HG03175 (cell line): Measurements from ENCODE around the gene PIK3R4.
A peak's percentile ranks its signal among the peaks of the same experiment; 100 is the strongest.

Experiments
- ATAC-seq: cut with Tn5 transposase; IDR thresholded peaks from one replicate; pipeline ENCODE4 v1.9.1; 2021; ENCODE audit warnings: mild to moderate bottlenecking, moderate library complexity; ENCODE audit not compliant: unreplicated experiment

Gene PIK3R4

DNA sequence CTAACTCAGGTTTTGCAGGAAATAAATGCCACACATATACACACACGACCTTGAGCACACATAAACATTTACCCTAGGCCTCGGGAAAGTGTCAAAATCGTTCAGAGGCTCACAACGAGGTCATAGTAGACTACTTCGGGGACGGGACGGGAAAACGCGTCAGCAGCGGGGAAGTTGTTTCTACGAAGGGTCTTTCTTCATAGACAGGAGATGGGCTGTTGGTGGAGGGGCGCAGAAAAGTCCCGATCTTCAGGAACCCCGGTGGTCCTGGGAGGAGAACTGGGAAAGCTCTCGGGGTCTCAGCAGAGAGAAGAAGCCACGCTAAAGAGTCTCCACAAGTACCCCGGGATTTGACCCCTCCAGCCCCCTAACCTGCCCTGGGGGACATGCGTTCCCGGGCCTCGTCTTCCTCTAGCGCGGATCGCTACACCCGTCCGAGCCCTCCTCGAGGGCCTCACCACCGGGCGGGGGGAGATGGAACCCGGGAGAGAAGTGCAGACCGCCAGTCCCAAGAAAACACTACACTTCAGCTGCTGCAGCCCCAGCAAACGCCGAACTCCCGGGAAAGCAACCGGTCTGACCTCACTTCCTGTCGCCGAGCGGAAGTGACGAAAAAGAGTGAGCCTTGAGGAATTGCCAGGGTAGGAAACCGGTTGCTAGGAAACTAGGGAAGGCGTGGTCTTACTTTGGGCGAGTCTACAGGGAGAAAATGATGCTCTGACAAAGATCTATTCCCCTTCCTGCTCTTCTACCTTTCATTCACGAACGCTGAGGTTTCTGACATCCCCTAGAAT is at the start of gene PIK3R4:
Gene PIK3R4, minus strand, starts transcription at position 584 of the 794 bp plus-strand sequence. CDS start 1,611 bp downstream, outside the sequence.
- peak; percentile 94 for ATAC-seq

DNA sequence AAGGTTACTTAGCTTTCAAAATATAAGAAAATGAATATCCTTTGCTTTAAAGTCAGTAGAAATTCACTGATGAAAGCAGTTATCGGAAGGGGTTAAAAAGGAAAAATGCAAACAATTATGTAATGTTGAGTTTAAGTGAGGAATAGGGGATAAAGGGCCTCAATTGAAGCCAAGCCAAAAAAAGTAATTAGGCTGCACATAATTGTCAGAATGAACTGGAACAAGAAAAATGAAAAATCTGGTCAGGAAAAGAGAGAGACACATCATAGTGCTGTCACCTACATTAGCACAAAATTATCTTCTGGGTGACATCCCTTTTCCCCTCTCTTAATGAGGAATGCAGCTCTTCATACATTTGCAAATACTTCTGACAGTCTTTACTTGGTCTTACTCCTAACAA is 48.8 kb upstream of the PIK3R4 start:
- no peak for ATAC-seq

DNA sequence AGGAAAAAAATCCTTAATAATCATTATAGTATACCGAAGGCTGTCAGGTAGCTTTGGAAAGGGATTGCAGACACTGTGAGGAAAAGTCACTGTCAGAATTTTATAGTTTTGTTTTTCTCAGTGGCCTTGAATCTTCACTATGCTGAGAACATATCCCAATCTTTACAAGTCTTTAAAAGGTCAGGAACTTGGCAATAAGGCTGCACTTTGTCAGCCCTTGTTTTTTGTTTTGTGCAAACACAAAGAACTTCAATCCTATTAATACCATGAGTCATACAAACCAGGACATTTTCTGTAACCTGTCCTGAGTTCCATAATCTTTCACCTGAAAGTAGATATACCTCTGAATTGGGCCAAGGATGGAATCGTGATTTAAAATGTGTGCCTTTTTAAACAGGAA is 45.6 kb upstream of the PIK3R4 start:
- no peak for ATAC-seq

DNA sequence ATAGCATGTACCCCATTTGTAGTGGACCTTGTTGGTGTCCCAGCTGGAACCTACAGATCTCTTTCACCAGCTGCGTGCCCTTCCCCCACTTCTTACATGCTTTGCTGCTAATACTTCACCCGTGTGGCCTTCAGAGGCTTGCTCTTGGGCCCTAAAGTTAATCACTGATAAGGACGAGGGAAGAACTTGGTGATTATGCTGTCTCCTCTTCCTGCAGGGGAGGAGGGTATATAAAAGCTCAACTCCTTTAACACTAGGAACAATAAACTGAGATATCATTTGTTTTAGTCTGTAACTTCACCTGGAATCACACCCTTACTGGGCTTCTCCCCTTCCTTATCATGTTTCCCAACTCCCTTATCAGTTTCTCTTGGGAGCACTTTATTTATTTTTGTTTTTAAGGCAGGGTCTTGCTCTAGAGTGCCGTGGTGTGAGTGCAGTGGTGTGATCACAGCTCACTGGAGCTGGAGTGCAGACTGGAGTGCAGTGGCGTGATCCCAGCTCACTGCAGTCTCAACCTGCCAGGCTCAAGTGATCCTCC is 43.2 kb upstream of the PIK3R4 start:
- no peak for ATAC-seq

DNA sequence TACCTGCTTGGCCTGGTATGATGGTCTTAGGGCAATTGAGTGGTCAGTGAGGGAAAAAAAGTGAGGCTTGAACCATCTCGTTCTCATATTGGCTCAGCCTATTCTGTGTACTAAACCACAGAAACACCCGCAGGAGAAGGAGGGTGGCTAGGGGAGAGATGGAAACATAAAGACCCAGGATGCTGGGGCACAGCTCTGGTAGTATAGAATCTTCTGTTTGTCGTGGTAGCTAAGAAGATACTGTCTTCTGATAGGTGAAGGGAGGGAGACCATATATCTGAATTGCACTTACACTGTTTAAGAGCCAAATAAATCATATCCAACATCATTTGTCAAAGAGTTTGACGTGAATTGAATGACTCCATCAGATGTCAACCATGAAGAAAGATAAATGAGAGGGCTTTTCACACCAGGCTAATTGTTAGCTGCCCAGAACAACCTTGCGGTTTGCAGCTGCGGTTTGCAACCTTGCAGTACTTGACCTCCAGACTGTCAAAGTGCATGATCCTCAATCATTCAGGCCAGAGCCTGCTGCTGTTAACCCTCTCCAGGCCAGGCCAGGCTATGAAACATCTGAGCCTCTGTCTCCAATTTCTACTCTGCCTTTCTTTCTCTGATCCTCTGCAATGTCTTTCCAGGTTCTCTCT is 40.9 kb upstream of the PIK3R4 start:
- ATAC-seq = no peak

DNA sequence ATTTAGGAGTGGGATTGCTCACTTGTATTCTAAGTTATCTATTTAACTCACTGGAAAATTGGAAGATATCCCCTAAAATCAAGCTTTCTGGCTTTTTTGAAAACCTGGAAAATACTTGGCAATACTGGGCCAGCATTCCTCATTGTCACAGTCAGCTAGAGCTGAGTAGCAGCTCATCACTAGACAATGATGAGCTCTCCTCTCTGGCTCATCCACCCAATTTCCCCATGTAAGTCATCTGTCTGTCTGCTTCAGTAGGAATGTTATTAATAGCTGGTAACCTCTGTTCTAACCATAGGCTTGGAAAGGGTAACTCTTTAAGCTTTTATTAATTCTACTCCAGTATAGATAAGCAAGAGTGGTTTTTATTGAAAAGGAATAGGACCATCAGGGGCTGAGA is 39.7 kb upstream of the PIK3R4 start:
- no peak for ATAC-seq

DNA sequence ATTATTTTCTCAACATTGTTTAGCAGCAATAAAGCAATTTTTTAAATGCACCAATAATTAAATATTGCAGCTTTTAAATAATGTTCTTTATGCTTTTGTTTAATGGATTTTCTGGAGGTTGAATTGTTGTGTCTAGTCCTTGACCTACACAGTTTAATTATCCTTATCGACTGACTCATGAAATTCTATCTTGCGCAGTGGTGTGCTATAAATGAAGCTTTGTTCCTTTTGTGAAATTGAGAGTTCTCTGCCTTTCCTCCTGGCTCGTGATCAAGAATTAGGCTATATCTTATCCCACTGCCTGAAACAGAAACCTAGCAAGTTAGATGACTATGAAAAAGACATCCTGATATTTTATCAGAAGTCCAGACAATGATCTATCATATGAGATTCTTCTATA is 37.0 kb upstream of the PIK3R4 start:
- no peak for ATAC-seq

DNA sequence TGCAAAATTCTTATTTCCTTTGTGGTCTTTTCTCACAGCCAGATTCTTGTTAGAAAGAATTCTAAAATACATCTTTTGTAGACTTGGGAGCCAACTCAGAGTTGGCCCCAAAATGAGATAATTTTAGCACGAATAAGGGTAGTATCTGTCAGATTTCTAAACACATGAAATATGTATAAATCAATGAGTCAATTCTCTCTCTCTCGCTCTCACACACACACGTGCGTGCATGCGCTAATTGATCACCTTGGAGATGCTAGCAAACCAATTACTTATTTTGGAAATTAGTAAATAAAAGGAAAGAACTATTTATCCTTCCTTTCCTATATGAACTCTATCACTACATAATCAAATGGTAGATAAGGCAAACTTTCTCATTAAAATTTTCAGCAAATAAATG is 32.9 kb upstream of the PIK3R4 start:
- peak; percentile 9 for ATAC-seq

DNA sequence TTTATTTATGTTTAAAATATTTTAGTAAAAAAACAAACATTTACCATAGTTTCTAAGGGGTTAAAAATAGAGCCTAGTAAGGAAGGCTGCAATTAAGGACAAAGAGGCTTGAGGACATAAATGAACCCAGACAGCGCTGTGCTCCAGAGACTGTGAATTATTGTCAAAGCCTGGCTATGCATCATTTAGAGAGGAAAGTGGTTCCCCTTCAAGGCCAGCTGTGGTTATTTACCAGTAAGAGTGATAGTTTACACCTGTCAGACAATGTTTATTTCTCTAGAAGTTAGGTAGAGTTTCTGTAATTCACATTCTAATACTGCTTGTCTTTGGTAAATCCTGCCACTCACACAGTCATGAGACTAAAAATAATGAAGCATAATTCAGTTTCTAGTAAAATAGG is 32.4 kb upstream of the PIK3R4 start:
- peak; percentile 92 for ATAC-seq

DNA sequence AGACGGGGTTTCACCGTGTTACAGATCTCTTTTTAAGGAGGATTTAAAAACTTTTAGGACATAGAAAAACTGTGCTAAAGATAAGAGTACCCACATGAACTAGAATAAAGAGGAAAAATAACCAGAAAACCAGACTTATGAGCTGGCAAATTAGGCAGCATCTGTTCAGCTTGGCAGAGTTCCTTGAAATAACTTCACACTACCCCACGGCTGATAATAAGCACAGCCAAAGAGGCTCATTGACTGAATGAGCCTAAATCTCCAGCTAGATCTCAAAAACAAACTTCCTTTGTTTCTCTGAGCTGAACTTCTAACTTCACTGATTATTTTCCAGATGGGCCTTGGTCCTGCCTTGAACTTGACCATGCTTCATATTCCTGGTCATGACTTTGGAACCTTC is 26.7 kb upstream of the PIK3R4 start:
- no peak for ATAC-seq

DNA sequence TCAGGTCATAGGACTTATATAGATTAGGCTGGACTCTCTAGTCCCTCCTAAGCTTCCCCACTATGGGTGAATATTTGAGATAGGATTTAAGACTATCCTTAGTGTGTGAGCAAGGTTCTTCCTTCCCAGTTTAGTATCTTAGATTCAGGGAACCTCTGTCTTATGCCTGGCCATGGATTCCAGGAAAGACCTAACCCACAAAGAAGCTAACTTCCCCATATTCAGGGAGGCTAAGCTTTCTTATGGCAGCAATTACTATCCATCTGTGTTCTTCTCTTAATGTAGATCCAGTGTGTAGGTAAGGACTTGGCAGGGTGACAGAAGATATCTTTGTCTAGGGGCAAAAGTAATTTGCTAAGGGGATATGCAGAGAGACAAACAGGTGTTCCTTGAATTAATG is 25.5 kb upstream of the PIK3R4 start:
- ATAC-seq = no peak

DNA sequence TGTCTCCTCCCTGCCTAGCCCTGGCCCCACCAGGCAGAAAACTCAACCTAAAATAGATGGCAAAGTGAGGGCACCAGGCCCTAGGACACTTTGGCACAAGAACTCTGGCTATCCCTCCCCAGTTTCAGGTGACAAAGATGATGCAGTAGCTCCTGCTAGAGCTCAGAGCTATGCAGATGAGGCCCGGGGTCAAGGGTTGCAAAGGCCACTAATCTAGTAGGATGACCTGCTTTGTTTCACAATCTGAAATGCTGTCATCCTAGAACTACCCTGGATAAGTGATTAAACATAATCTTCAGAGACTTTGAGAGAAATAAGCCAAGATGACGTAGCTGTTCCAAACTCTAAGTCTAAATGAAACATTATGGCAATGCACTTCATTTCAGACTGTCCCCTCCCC is 24.0 kb upstream of the PIK3R4 start:
- no peak for ATAC-seq

DNA sequence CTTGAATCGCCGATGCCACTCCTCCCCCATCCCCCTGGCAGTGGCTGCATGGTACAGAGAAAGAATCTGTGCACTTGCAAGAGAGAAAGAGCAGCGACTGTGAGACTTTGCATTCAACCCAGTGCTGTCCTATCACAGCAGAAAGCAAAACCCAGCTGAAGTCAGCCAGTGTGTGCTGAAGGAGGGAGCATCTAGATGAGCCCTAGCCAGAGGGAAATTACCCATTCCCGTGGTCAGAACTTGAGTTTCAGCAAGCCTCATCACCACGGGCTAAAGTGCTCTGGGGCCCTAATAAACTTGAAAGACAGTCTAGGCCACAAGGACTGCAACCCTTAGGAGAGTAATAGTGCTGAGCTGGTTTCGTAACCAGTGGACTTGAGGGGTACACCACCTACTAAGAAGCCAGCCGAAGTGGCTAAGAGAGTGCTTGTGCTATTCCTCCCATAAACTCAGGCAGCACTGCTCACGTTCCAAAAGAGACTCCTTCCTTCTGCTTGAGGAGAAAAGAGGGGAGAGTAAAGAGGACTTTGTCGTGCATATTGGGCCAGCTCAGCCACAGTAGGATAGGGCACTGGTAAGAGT is 15.2 kb upstream of the PIK3R4 start:
- no peak for ATAC-seq

DNA sequence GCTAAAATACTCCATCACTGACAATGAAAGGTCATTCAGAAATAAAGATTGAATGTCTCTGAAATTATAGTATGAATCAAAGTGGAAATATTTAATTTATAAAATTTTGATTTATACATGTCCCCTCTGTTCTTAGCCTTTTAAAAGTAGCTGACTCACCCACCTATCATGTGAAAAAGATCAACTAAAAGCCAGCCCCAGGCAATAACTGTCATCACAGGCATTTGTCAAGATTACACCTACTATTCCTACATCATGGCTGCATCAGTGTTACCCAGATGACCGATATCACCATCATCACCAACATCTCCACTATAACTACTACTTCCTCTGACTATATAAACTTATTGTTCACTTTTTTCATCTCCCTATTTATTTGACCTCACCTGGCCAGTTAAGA is 14.3 kb upstream of the PIK3R4 start:
- ATAC-seq = no peak

DNA sequence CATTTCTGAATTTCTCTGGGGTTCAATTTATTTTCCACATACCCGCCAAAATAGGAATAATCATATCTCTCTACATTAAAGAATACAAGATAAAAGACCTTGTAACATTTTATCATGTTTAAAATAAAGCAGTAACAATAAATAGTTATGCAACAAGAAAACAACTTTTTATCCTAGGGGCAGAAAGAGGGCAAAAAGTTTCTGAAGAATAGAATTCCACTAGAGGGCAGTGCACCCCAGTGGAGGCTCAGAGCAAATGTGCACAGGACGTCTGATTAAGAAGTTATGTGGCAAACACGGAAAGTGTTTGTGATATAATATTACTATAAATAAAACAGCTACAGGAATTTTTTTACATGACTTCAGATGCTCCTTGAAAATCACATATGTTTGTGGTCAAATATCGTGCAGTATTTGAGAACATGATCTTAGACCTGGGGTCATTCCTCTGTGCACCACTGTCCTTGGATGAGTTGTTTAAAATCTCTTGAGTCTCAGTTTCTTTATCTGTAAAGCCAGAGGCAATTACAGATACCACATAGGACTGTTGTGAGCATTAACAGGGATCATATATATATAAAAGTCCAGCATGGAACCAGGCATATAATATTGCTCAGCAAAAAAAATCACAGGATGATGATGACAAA is 13.2 kb upstream of the PIK3R4 start:
- peak; percentile 63 for ATAC-seq

DNA sequence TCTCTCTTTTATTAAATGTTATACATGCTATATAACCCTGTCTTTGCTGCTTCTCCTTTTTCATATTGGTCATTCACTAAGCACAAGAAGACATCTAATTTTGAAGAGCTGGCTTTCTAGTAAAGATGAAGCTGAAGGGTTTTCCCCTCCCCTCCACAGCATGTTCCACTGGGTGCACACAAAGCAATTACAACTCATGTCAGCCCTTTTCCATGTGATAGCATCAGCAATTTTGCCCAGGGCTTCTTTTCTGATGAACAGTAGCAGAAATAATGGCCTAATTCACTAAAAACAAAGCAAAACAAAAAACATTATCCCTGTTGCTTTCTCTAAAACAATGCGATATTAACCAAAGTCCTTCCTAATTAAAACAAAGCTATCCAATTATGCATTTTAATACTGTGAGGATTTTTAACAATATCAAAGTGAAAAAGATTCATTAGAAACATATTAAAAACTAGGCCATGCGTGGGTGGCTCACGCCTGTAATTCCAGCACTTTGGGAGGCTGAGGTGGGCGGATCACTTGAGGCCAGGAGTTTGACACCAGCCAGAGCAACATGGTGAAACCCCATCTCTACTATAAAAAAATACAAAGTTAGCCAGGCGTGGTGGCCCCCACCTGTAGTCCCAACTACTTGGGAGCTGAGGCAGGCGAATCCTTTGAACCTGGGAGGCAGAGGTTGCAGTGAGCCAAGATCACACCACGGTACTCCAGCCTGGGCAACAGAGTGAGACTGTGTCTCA is 12.2 kb upstream of the PIK3R4 start:
- no peak for ATAC-seq

DNA sequence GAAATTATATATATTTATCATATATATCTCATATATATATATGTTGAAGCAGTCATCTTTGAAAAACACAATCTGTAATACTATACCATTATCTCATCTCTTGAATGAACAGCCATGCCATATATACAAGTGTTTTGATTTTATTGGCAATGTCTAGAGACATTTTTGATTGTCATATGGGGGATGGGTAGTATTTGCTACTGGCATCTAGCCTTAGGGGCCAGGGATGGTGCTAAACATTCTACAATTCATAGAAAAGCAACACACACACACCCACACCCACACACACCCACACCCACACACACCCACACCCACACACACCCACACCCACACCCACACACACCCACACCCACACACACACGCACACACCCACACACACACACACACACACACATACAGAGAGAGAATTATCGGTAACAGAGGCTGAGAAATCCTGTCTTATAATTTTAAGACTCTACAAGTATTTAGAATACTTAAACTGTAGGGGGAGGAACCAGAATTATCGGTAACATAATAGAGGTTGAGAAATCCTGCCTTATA is 11.1 kb upstream of the PIK3R4 start:
- ATAC-seq = no peak

DNA sequence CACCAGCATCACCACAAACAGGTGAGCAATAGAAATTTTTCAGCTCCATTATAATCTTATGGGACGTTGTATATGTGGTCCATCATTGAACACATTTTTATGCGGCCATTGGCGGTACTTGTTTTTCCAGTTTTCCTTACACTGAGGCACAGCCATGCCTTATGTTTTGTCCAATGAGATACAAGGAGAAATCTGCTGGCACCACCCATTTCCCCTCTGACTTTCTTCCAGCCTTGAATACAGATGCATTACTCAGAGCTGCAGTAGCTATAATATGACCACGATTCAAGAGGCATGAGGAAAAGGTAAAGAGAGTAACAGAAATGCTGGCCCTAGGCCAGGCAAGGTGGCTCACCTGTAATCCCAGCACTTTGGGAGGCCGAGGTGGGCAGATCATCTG is 9.0 kb upstream of the PIK3R4 start:
- ATAC-seq = no peak

DNA sequence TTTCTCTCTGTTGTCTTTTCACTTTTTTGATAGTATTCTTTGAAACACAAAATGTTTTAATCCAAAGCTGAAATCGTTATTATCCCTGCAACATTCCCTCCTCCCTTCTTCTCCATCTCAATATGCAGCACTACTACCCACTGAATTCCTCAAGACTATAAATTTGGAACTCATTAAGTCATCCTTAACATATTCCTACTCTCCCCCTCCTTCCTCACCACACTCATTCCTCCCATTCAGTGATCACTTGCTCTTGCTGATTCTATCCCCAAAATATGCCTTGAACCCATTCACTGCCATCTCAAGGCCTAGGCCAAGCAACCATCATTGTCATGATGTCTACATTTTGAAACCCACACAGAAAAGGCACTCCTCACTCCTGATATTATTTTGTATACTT is 2.4 kb upstream of the PIK3R4 start:
- ATAC-seq = no peak

DNA sequence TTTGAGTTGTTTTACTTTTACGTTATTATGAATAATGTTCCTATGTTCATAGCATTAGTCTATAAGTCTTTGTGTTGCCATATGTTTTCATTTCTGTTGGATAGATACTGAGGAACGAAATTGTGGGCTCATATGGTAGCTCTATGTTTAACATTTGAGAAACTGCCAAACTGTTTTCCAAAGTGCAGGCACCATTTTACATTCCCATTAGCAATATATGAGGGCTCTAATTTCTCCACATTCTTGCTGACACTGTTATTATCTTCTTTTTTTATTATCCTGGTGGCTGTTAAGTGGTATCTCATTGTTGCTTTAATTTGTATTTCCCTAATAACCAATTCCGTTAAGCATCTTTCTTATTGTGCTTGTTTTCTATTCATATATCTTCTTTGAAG is 1.8 kb upstream of the PIK3R4 start:
- ATAC-seq = no peak

DNA sequence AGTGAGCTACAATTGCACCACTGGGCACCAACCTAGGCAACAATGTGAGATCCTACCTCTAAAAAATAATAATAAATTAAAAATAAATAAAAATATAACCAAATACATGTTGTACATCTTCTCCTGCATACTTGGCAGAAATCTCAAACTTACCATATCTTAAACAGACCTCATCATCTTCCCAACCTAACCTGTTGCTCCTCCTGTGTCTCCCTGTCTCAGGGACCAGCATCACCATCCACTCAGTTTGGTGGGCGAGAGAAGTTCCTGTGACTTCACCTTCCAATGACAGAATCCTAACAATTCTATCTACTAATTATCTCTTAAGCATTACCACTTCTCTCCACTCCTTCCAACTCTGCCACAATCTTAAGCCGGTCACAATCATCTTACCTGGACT is 3.3 kb downstream of the PIK3R4 start:
- no peak for ATAC-seq
